Ishikawa (cell line): Measurements from ENCODE around the gene SLC41A1.
A peak's percentile ranks its signal among the peaks of the same experiment; 100 is the strongest.

Source experiments
- CEBPB ChIP-seq: IDR thresholded peaks from 2 replicates; pipeline ENCODE4 v1.6.1; 2012
- CREB1 ChIP-seq: IDR thresholded peaks from 2 replicates; pipeline ENCODE4 v1.6.1; 2012; ENCODE audit warnings: low read depth
- EGR1 ChIP-seq: IDR thresholded peaks from 2 replicates; pipeline ENCODE4 v1.6.1; 2012
- EP300 ChIP-seq: IDR thresholded peaks from 2 replicates; pipeline ENCODE4 v1.6.1; 2012; ENCODE audit warnings: borderline replicate concordance
- FOXM1 ChIP-seq: IDR thresholded peaks from 2 replicates; pipeline ENCODE4 v1.6.1; 2012; ENCODE audit warnings: low read depth, borderline replicate concordance
- MAX ChIP-seq: IDR thresholded peaks from 2 replicates; pipeline ENCODE4 v1.6.1; 2012
- NFIC ChIP-seq: IDR thresholded peaks from 2 replicates; pipeline ENCODE4 v1.6.1; 2012
- RAD21 ChIP-seq: IDR thresholded peaks from 2 replicates; pipeline ENCODE4 v1.6.1; 2012; ENCODE audit warnings: low read depth
- TAF1 ChIP-seq: IDR thresholded peaks from 2 replicates; pipeline ENCODE4 v1.6.1; 2012; ENCODE audit warnings: low read depth, mild to moderate bottlenecking
- TCF12 ChIP-seq: IDR thresholded peaks from 2 replicates; pipeline ENCODE4 v1.6.1; 2012; ENCODE audit warnings: low read depth
- TEAD4 ChIP-seq: IDR thresholded peaks from 2 replicates; pipeline ENCODE4 v1.6.1; 2012
- USF1 ChIP-seq: IDR thresholded peaks from 2 replicates; pipeline ENCODE4 v1.6.1; 2012
- YY1 ChIP-seq: IDR thresholded peaks from 2 replicates; pipeline ENCODE4 v1.6.1; 2012; ENCODE audit warnings: low read depth
- ZBTB7A ChIP-seq: IDR thresholded peaks from 2 replicates; pipeline ENCODE4 v1.6.1; 2012; ENCODE audit warnings: low read depth
- TF ChIP-seq, protein P1 (sequence below): IDR thresholded peaks from 2 replicates; pipeline ENCODE4 v1.6.1; 2012; ENCODE audit warnings: low read depth, mild to moderate bottlenecking

Gene SLC41A1

DNA sequence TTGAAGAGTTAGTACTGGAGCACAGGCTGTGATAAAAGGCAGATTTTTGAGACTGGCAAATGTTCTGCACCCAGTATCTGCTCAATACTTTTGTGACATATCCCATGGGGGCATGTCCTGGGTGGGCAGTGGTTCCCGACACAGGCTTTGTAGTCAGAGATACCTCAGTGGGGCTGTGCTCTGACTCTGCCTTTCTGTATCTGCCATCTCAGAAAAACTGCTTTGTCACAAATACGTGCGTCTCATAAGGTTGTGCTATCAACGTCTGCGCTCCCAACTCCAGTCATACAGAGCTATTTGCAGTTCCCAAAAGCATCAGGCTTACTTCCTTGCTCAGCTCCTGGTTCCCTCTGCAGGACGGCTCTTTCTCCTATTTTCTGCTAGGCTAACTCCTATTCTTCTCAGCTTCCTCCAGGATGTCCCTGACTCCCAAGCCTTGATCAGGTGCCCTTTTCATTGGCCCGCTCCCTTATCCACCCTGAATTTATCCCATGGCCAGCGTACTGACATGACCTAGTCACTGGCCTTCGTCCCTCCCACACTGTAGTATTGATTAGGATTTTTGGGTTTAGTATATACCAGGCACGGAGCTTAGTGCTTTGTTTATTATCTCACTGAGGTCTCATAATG is 25.6 kb downstream of the SLC41A1 start:
- TF ChIP-seq CEBPB (no peak), TAF1 (no peak), RAD21 (no peak)

DNA sequence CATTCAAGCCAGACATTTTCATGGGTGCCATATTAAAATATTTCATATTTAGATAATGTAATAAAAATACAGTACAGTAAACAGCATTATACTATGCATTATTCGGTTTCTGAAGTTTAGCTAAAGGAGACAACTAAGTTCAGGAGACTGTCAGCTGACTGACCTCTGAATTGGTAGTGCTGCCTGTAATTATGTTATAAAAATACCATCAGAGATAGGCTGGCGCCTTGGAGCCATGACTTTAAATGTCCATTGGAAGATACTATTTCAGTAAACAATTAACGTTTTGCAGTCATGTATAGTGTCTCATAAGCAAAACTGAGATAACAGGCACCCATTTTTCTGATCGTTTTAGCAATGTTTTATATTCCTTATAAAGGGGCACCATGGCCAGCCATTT is 26.4 kb downstream of the SLC41A1 start:
- no peak for TF ChIP-seq TEAD4
- TF ChIP-seq FOXM1: no peak
- no peak for TF ChIP-seq CEBPB
- TF ChIP-seq MAX: no peak
- no peak for TF ChIP-seq TAF1
- no peak for TF ChIP-seq CREB1
- no peak for TF ChIP-seq RAD21
- no peak for TF ChIP-seq ZBTB7A
- no peak for TF ChIP-seq USF1
- no peak for TF ChIP-seq YY1
- TF ChIP-seq EP300: no peak
- no peak for TF ChIP-seq TCF12
- no peak for TF ChIP-seq NFIC
- TF ChIP-seq, protein P1, sequence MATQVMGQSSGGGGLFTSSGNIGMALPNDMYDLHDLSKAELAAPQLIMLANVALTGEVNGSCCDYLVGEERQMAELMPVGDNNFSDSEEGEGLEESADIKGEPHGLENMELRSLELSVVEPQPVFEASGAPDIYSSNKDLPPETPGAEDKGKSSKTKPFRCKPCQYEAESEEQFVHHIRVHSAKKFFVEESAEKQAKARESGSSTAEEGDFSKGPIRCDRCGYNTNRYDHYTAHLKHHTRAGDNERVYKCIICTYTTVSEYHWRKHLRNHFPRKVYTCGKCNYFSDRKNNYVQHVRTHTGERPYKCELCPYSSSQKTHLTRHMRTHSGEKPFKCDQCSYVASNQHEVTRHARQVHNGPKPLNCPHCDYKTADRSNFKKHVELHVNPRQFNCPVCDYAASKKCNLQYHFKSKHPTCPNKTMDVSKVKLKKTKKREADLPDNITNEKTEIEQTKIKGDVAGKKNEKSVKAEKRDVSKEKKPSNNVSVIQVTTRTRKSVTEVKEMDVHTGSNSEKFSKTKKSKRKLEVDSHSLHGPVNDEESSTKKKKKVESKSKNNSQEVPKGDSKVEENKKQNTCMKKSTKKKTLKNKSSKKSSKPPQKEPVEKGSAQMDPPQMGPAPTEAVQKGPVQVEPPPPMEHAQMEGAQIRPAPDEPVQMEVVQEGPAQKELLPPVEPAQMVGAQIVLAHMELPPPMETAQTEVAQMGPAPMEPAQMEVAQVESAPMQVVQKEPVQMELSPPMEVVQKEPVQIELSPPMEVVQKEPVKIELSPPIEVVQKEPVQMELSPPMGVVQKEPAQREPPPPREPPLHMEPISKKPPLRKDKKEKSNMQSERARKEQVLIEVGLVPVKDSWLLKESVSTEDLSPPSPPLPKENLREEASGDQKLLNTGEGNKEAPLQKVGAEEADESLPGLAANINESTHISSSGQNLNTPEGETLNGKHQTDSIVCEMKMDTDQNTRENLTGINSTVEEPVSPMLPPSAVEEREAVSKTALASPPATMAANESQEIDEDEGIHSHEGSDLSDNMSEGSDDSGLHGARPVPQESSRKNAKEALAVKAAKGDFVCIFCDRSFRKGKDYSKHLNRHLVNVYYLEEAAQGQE: no peak
- no peak for TF ChIP-seq EGR1

DNA sequence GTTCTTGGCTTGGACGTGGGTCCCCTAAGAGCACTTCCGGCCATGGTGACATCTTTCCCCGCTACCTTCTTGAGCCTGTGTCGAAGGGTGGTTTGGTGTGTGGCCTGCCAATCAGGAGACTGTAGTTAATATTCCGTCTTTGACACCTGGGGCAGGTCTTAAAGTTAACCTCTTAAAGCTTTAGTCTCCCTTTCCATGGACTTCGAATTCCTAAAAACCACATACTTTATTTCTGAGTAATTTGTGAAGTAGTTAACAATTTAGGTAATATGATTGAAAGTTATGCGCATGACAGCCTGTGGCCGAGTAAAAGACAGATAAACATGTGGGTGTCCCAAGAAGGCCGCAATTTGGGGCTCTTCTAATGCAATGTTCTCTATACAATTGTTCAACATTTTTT is 27.6 kb downstream of the SLC41A1 start:
- TF ChIP-seq MAX (no peak), TCF12 (no peak), CREB1 (no peak), YY1 (no peak), TAF1 (no peak), EP300 (no peak), CEBPB (no peak), ZBTB7A (no peak), RAD21 (no peak), EGR1 (no peak), FOXM1 (no peak), NFIC (no peak), USF1 (no peak), TEAD4 (no peak)
- TF ChIP-seq, protein P1: no peak

- no peak for TF ChIP-seq ZBTB7A
- no peak for TF ChIP-seq TAF1
- no peak for TF ChIP-seq EGR1
- TF ChIP-seq USF1: no peak
- TF ChIP-seq TEAD4: peak; percentile 71
- TF ChIP-seq CEBPB: no peak
- TF ChIP-seq FOXM1: peak; percentile 12; the same call in 1 of the 2 replicates
- peak; percentile 82 for TF ChIP-seq NFIC
- TF ChIP-seq MAX: no peak
- peak; percentile 65; the same call in 1 of the 2 replicates for TF ChIP-seq EP300
- TF ChIP-seq, protein P1: no peak
- TF ChIP-seq RAD21: no peak
- no peak for TF ChIP-seq CREB1
- peak; percentile 78 for TF ChIP-seq TCF12
- no peak for TF ChIP-seq YY1
These were observed 29.1 kb downstream of the SLC41A1 start for GRCh38 chr1:205783904-205784303.
